ENCODE measurements around the gene ASPRV1. TPM values are rescaled to one million over a fixed set of nuclear protein-coding genes. Genes with fewer than 3 reads are reported as not detected.

The ASPRV1 gene
- total and polyA plus RNA-seq, 9 donors, result 1.1 to 5.5 (median 4.4) TPM

- no peaks in the 10 kb centered on the region for H3K4me1 ChIP-seq (ENCODE audit: insufficient read depth)
- no peaks in the 10 kb centered on the region for H3K27me3 ChIP-seq
- no peaks in the 10 kb centered on the region for H3K9me3 ChIP-seq
- H3K27ac ChIP-seq, result no peak overlapping the region
- no peak for DNase-seq
- TF ChIP-seq CTCF (IDR thresholded peaks at IDR 0.05) (no peak), POLR2A (IDR thresholded peaks at IDR 0.05) (no peak), EP300 (IDR thresholded peaks at IDR 0.05) (no peak)
- H3K4me3 ChIP-seq, result no peak overlapping the region
- H3K36me3 ChIP-seq, result no peaks in the 10 kb centered on the region
- 94 to 97% (median 96%) methylated on average over 3 of the region's 3 CpGs for WGBS, 3 donors
- intact Hi-C loops (cut with DNase I), result loop anchor here in 1 of 4 donors (10.0 kb wide), 1 partner anchor 142 kb away; no protein-coding TSS in a partner anchor
Measured at GRCh38 chr2:69923116-69923515, 38.3 kb downstream of the ASPRV1 start.

GRCh38 chr2:69918401-69918800 is 43.0 kb downstream of the ASPRV1 start:
- WGBS, 3 donors, result 20 to 36% (median 35%) methylated on average over 3 of the region's 3 CpGs

DNA sequence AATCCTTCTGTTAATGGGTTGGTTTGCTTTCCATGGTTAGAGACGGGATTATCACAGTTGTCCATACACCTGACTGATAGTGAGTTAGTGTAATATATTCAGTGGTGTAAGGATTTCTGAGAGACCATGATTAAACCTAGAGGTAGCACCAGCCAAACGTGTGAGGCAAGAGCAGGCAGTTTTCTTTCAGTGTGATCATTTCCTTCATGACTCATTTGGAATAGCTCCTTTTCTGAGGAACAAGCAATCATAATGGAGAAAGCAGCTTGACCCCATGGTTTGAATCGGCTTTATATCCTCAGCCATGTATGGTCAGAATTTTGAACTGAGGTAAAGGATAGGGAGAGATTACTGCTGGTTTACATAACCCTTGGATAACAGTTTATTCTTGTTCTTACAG is 43.6 kb downstream of the ASPRV1 start:
- Histone ChIP-seq H3K4me3 (no peak overlapping the region), H3K27ac (no peak overlapping the region), H3K36me3 (no peaks in the 10 kb centered on the region), H3K27me3 (no peaks in the 10 kb centered on the region), H3K9me3 (no peaks in the 10 kb centered on the region), H3K4me1 (ENCODE audit: insufficient read depth) (peaks cover 2% of the 10 kb centered on the region)
- 44 to 54% (median 45%) methylated on average over 3 of the region's 3 CpGs for WGBS, 3 donors
- intact Hi-C loops (cut with DNase I), result loop anchor here (2.0 to 10.0 kb wide), 7 partner anchors 37 to 387 kb away; partner anchors contain the start of genes FAM136A (in 1 of the 4), PCBP1 (in 1 of the 4) and SNRPG (in 1 of the 4)
- no peak for DNase-seq
- TF ChIP-seq EP300 (IDR thresholded peaks at IDR 0.05) (no peak), POLR2A (IDR thresholded peaks at IDR 0.05) (no peak)

More at GRCh38 chr2:69918401-69918800, 43.0 kb downstream of the ASPRV1 start:
- DNase-seq, result no peak
- TF ChIP-seq CTCF (IDR thresholded peaks at IDR 0.05) (no peak), POLR2A (IDR thresholded peaks at IDR 0.05) (no peak), EP300 (IDR thresholded peaks at IDR 0.05) (no peak)
- Histone ChIP-seq H3K9me3 (no peaks in the 10 kb centered on the region), H3K27ac (no peak overlapping the region), H3K36me3 (no peaks in the 10 kb centered on the region), H3K4me1 (ENCODE audit: insufficient read depth) (peaks cover 2% of the 10 kb centered on the region), H3K27me3 (no peaks in the 10 kb centered on the region), H3K4me3 (no peak overlapping the region)
- intact Hi-C loops (cut with DNase I), result loop anchor here (5.0 to 10.0 kb wide), 6 partner anchors 149 to 386 kb away; partner anchors contain the start of genes FAM136A (in 1 of the 4), PCBP1 (in 1 of the 4) and SNRPG (in 1 of the 4)

GRCh38 chr2:69916106-69916505 is 45.3 kb downstream of the ASPRV1 start:
- peak overlapping the region; percentile 81 for H3K4me3 ChIP-seq
- peaks cover 2% of the 10 kb centered on the region for H3K4me1 ChIP-seq (ENCODE audit: insufficient read depth)
- intact Hi-C loops (cut with DNase I), result loop anchor here (2.0 to 10.0 kb wide), 7 partner anchors 39 to 389 kb away; partner anchors contain the start of genes FAM136A (in 1 of the 4), PCBP1 (in 1 of the 4) and SNRPG (in 1 of the 4)
- H3K36me3 ChIP-seq, result no peaks in the 10 kb centered on the region
- TF ChIP-seq EP300 (IDR thresholded peaks at IDR 0.05), result no peak
- no peak for TF ChIP-seq POLR2A (IDR thresholded peaks at IDR 0.05)
- TF ChIP-seq CTCF (IDR thresholded peaks at IDR 0.05), result no peak
- no peaks in the 10 kb centered on the region for H3K9me3 ChIP-seq
- no peak for DNase-seq
- H3K27me3 ChIP-seq, result no peaks in the 10 kb centered on the region
- 42 to 55% (median 43%) methylated on average over 2 of the region's 2 CpGs for WGBS, 3 donors
- peak overlapping the region in 1 of 2 donors; percentile 88 for H3K27ac ChIP-seq
